HCT116 (cell line): ENCODE results near the gene TRMT1. TPM values are rescaled to one million over a fixed set of nuclear protein-coding genes. Genes with fewer than 3 reads are reported as not detected.

Experiments used
- ATAC-seq: fragments of 200-7000 bp; cut with Tn5 transposase; 2 replicates; pipeline ENCODE4 v1.9.1; 2020; ENCODE audit warnings: mild to moderate bottlenecking, moderate library complexity
- BruUV-seq: library from RNA; stranded (reverse); fragments of 400-500 nt; replicated peaks from 2 replicates; lab custom pipeline; 2021; lab: Mats Ljungman, UMichigan
- CTCF ChIA-PET: fragments of 300-600 bp; sonication (Branson Sonifier 250); formaldehyde crosslinking; loops from one replicate; lab custom pipeline; 2021; ENCODE audit warnings: antibody characterized with exemption; lab: Charles Lee
- POLR2A ChIA-PET: fragments of 300-600, 350-600 bp; sonication (Branson Sonifier 250); formaldehyde crosslinking; loops from one replicate; lab custom pipeline; 2021; ENCODE audit warnings: antibody characterized with exemption; lab: Charles Lee
- RAD21 ChIA-PET, 2 experiments: fragments of 300-600 bp; sonication (Branson Sonifier 250); formaldehyde crosslinking; loops; one replicate each; lab custom pipeline; 2023; ENCODE audit warnings: low total read pairs in 2 of 2; ENCODE audit not compliant: uncharacterized antibody in 2 of 2, unreplicated experiment in 2 of 2, low non-redundant PET in 1 of 2; lab: Charles Lee
- DNase-seq: peaks from one replicate; pipeline ENCODE4 v3.0.0-alpha.2; 2010; ENCODE audit warnings: low read depth, low spot score
- H2AFZ ChIP-seq: fragments of 200-600 bp; shearing (Covaris generic), sonication (generic); 2 replicates; pipeline ENCODE4 v1.6.1; 2017; ENCODE audit warnings: low read depth, mixed run types, mixed read lengths, antibody characterized with exemption, low read length; ENCODE audit not compliant: poor library complexity, severe bottlenecking
- H3K27ac ChIP-seq: 2 replicates; pipeline ENCODE4 v1.5.1; 2012; ENCODE audit warnings: low read depth, low read length
- H3K27me3 ChIP-seq: fragments of 200-600 bp; sonication (generic); 2 replicates; pipeline ENCODE4 v1.6.1; 2016; ENCODE audit warnings: mixed run types, low read length, mixed read lengths; ENCODE audit not compliant: insufficient read depth
- H3K36me3 ChIP-seq, 2 experiments: fragments of 200-500 bp in 1 of 2; fragments of 200-600 bp in 1 of 2; sonication (Bioruptor generic) in 1 of 2; sonication (generic) in 1 of 2; 2 replicates each; pipeline versions ENCODE4 v1.5.1 to v1.6.1; 2014 to 2016; ENCODE audit warnings: low read length in 2 of 2, inconsistent platforms in 1 of 2, mixed read lengths in 1 of 2, mixed run types in 1 of 2; ENCODE audit not compliant: insufficient read depth in 2 of 2, control insufficient read depth in 1 of 2
- H3K4me1 ChIP-seq, 2 experiments: fragments of 200-600 bp in 1 of 2; sonication (generic) in 1 of 2; 2 replicates each; pipeline versions ENCODE4 v1.5.1 to v1.6.1; 2012 to 2017; ENCODE audit warnings: low read length in 2 of 2, inconsistent platforms in 1 of 2, mild to moderate bottlenecking in 1 of 2, mixed read lengths in 1 of 2, mixed run types in 1 of 2, moderate library complexity in 1 of 2; ENCODE audit not compliant: insufficient read depth in 2 of 2, control insufficient read depth in 1 of 2
- H3K4me2 ChIP-seq: fragments of 200-600 bp; sonication (generic); 2 replicates; pipeline ENCODE4 v1.6.1; 2017; ENCODE audit warnings: mixed run types, low read length, mixed read lengths
- H3K4me3 ChIP-seq, 2 experiments: fragments of 200-600 bp in 1 of 2; sonication (generic) in 1 of 2; replicated peaks in 1 of 2; 2 replicates each; pipeline ENCODE4 v1.5.1; 2011 to 2016; ENCODE audit warnings: low read length in 2 of 2, control low read depth in 1 of 2, low read depth in 1 of 2, mild to moderate bottlenecking in 1 of 2, mixed read lengths in 1 of 2, mixed run types in 1 of 2
- H3K79me2 ChIP-seq: fragments of 200-600 bp; sonication (generic); 2 replicates; pipeline ENCODE4 v1.6.1; 2017; ENCODE audit warnings: mild to moderate bottlenecking, mixed run types, low read length, moderate library complexity, mixed read lengths; ENCODE audit not compliant: insufficient read depth
- H3K9ac ChIP-seq: fragments of 200-600 bp; sonication (generic); 2 replicates; pipeline ENCODE4 v1.6.1; 2016; ENCODE audit warnings: low read length, mixed read lengths
- H3K9me2 ChIP-seq: fragments of 200-600 bp; sonication (generic), shearing (Covaris generic); 2 replicates; pipeline ENCODE4 v1.6.1; 2017; ENCODE audit warnings: mixed run types, mild to moderate bottlenecking, moderate library complexity; ENCODE audit not compliant: insufficient read depth
- H3K9me3 ChIP-seq, 2 experiments: fragments of 200-500 bp in 1 of 2; fragments of 200-600 bp in 1 of 2; sonication (Bioruptor generic) in 1 of 2; sonication (generic) in 1 of 2; 2 replicates each; pipeline ENCODE4 v1.6.1; 2014 to 2017; ENCODE audit warnings: low read length in 2 of 2, mixed read lengths in 2 of 2, inconsistent platforms in 1 of 2, low read depth in 1 of 2, mild to moderate bottlenecking in 1 of 2, mixed run types in 1 of 2, moderate library complexity in 1 of 2; ENCODE audit not compliant: control insufficient read depth in 1 of 2, insufficient read depth in 1 of 2
- H4K20me1 ChIP-seq: fragments of 200-600 bp; sonication (generic), shearing (Covaris generic); 2 replicates; pipeline ENCODE4 v1.6.1; 2017; ENCODE audit warnings: mixed run types, mild to moderate bottlenecking, moderate library complexity; ENCODE audit not compliant: insufficient read depth
- EZH2 ChIP-seq: fragments of 200-600 bp; sonication (generic); IDR thresholded peaks from 2 replicates; pipeline ENCODE4 v1.6.1; 2017; ENCODE audit warnings: antibody characterized with exemption, mixed run types
- JUND ChIP-seq: IDR thresholded peaks from 2 replicates; pipeline ENCODE4 v1.6.1; 2012
- YY1 ChIP-seq: IDR thresholded peaks from 2 replicates; pipeline ENCODE4 v1.6.1; 2011; ENCODE audit warnings: low read length, low read depth, moderate library complexity, mild to moderate bottlenecking; ENCODE audit not compliant: insufficient replicate concordance; ENCODE audit errors: extremely low read depth
- intact Hi-C: fragments of 100-400 bp; cut with micrococcal nuclease; formaldehyde crosslinking; loops from 2 replicates; pipeline ENCODE4 v1.10.0; 2022
- total RNA-seq: library from RNA; stranded (reverse); gene quantifications from one replicate; pipeline ENCODE4 v1.2.1, GENCODE V29; 2021; ENCODE audit not compliant: unreplicated experiment
- TF ChIP-seq, protein P1 (sequence below): IDR thresholded peaks from 2 replicates; pipeline ENCODE4 v1.6.1; 2012; ENCODE audit warnings: low read depth

Gene TRMT1
- total RNA-seq, 1 experiment from 2014 or later, result 84.4 TPM

DNA sequence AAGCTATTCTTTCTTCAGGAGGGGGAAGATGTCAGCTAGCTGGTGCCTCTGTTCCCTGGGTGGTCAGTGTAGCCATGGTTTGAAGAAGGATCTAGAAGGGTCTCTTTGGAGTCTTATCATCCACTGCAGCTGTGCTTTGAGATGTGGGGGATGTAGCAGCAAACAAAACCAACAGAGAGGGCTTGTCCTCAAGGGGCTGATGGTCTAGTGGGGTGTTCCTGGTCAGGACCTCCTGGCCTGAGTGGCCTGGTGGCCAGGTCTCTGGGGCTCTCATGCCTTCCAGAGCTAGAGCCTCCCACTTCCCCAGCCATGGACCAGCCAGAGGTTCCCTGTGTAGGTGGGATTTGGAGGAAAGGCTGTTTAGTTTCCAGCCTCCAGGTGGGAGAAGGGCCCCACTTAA lies 54.2 kb downstream of the TRMT1 start:
- Histone ChIP-seq H3K27me3 (no peaks in the 10 kb centered on the region), H3K4me1 (peaks cover 31 to 45% of the 10 kb centered on the region in 2 experiments), H3K27ac (no peak overlapping the region), H2AFZ (no peak overlapping the region)
- POLR2A ChIA-PET, result interaction anchor here (1.5 kb wide), 1 partner anchor 77 kb away, joined by 3 read pairs; no protein-coding TSS in a partner anchor
- TF ChIP-seq EZH2, result no peak
- no peak for TF ChIP-seq JUND
- no peak for TF ChIP-seq YY1
- TF ChIP-seq, protein P1, sequence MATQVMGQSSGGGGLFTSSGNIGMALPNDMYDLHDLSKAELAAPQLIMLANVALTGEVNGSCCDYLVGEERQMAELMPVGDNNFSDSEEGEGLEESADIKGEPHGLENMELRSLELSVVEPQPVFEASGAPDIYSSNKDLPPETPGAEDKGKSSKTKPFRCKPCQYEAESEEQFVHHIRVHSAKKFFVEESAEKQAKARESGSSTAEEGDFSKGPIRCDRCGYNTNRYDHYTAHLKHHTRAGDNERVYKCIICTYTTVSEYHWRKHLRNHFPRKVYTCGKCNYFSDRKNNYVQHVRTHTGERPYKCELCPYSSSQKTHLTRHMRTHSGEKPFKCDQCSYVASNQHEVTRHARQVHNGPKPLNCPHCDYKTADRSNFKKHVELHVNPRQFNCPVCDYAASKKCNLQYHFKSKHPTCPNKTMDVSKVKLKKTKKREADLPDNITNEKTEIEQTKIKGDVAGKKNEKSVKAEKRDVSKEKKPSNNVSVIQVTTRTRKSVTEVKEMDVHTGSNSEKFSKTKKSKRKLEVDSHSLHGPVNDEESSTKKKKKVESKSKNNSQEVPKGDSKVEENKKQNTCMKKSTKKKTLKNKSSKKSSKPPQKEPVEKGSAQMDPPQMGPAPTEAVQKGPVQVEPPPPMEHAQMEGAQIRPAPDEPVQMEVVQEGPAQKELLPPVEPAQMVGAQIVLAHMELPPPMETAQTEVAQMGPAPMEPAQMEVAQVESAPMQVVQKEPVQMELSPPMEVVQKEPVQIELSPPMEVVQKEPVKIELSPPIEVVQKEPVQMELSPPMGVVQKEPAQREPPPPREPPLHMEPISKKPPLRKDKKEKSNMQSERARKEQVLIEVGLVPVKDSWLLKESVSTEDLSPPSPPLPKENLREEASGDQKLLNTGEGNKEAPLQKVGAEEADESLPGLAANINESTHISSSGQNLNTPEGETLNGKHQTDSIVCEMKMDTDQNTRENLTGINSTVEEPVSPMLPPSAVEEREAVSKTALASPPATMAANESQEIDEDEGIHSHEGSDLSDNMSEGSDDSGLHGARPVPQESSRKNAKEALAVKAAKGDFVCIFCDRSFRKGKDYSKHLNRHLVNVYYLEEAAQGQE, result no peak
- TF ChIP-seq, all 23 proteins: peak for 0
- Histone ChIP-seq H4K20me1 (no peaks in the 10 kb centered on the region), H3K36me3 (no peaks in the 10 kb centered on the region), H3K79me2 (no peaks in the 10 kb centered on the region), H3K9me3 (no peaks in the 10 kb centered on the region), H3K4me2 (no peak overlapping the region), H3K9ac (no peak overlapping the region), H3K4me3 (no peak overlapping the region), H3K9me2 (no peaks in the 10 kb centered on the region)
- RAD21 ChIA-PET, result interaction anchor here (0.5 to 4.5 kb wide), 5 partner anchors 29 to 97 kb away, joined by 3 to 30 read pairs (median 3); no protein-coding TSS in a partner anchor
- intact Hi-C loops, result no loop called here
- CTCF ChIA-PET, result interaction anchor here (1.8 to 4.9 kb wide), 5 partner anchors 29 to 97 kb away, joined by 9 to 59 read pairs (median 27); no protein-coding TSS in a partner anchor
- DNase-seq (no peak), ATAC-seq (no peak)
- BruUV-seq, result no TSS peak
